ENCODE measurements around the gene MMEL1. TPM values are rescaled to one million over a fixed set of nuclear protein-coding genes. Genes with fewer than 3 reads are reported as not detected.
"Not testable (repeated sequence)": the region's sequence is repeated elsewhere in the genome, so short reads cannot be mapped to it uniquely, and the experiment has no call there.

MMEL1 gene
- total and polyA plus RNA-seq, 2 experiments from 2014 or later, result not detected

DNA sequence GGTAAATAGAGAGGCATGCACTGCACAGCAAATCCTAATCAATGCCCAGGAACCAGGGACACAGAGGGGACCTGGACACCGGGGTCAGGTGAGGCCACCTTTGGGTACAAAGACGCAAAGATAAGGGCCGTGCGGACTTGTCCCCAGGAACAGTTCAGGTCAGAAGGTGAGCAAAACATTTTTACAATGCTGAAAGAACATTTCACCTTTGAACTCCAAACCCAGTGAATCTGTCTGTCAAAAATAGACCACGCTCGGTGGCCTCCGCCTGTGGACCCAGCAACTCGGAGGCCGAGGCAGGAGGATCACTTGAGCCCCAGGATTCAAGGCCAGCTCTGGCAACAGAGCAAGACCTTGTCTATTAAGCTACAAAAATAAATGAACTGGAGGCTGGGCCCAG, 61.5 kb downstream of the MMEL1 start:
- no peak overlapping the region for H3K27ac ChIP-seq
- H3K4me3 ChIP-seq, result no peak overlapping the region
- H3K27me3 ChIP-seq, result no peaks in the 10 kb centered on the region
- no peak for DNase-seq (ENCODE audit: low read depth in 1 of 2, low spot score in 1 of 2)
- no peaks in the 10 kb centered on the region for H3K4me1 ChIP-seq (ENCODE audit: low read depth)
- no peaks in the 10 kb centered on the region for H3K36me3 ChIP-seq
- no peak for TF ChIP-seq CTCF (IDR thresholded peaks at IDR 0.05; ENCODE audit: low read depth, low read length)
- H3K9me3 ChIP-seq (ENCODE audit: low read depth), result no peaks in the 10 kb centered on the region

DNA sequence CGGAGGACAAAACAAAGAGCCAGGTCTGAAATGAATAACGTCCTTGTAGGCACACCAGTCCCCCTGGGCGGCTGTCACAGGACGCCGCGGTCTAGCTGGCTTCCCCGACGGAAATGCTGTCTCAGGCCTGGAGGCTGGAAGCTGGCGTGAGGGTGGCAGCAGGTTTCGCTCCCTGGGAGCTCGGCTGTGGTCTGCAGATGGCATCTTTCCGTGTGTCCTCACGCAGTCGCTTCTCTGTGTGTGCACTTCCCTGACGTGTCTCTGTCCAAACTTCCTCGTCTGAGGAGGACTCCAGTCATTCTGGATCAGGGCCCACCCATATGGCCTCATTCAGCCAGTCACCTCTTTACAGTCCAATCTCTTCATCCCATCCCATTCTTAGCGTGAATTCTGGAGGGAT, 62.5 kb downstream of the MMEL1 start:
- no peaks in the 10 kb centered on the region for H3K27me3 ChIP-seq
- H3K4me3 ChIP-seq, result no peak overlapping the region
- H3K36me3 ChIP-seq, result no peaks in the 10 kb centered on the region
- TF ChIP-seq CTCF (IDR thresholded peaks at IDR 0.05; ENCODE audit: low read depth, low read length), result no peak
- H3K9me3 ChIP-seq (ENCODE audit: low read depth), result no peaks in the 10 kb centered on the region
- no peak overlapping the region for H3K27ac ChIP-seq
- no peak for DNase-seq (ENCODE audit: low read depth in 1 of 2, low spot score in 1 of 2)
- H3K4me1 ChIP-seq (ENCODE audit: low read depth), result no peaks in the 10 kb centered on the region

- DNase-seq (ENCODE audit: low read depth in 1 of 2, low spot score in 1 of 2); H3K27ac ChIP-seq; H3K4me3 ChIP-seq; H3K36me3 ChIP-seq; H3K4me1 ChIP-seq (ENCODE audit: low read depth); H3K27me3 ChIP-seq; H3K9me3 ChIP-seq (ENCODE audit: low read depth): not testable (repeated sequence)
These were observed 63.1 kb downstream of the MMEL1 start for GRCh38 chr1:2569703-2570102.

GRCh38 chr1:2569060-2569459, 63.8 kb downstream of the MMEL1 start:
- H3K4me3 ChIP-seq, result no peak overlapping the region
- no peaks in the 10 kb centered on the region for H3K27me3 ChIP-seq
- no peaks in the 10 kb centered on the region for H3K36me3 ChIP-seq
- no peaks in the 10 kb centered on the region for H3K9me3 ChIP-seq (ENCODE audit: low read depth)
- H3K4me1 ChIP-seq (ENCODE audit: low read depth), result no peaks in the 10 kb centered on the region
- no peak overlapping the region for H3K27ac ChIP-seq
- DNase-seq (ENCODE audit: low read depth in 1 of 2, low spot score in 1 of 2), result no peak
- no peak for TF ChIP-seq CTCF (IDR thresholded peaks at IDR 0.05; ENCODE audit: low read depth, low read length)

- not testable (repeated sequence) for H3K36me3 ChIP-seq; H3K27me3 ChIP-seq; DNase-seq (ENCODE audit: low read depth in 1 of 2, low spot score in 1 of 2); H3K27ac ChIP-seq; H3K4me3 ChIP-seq; H3K9me3 ChIP-seq (ENCODE audit: low read depth); H3K4me1 ChIP-seq (ENCODE audit: low read depth)
These were observed 64.5 kb downstream of the MMEL1 start for GRCh38 chr1:2568187-2568816.

DNA sequence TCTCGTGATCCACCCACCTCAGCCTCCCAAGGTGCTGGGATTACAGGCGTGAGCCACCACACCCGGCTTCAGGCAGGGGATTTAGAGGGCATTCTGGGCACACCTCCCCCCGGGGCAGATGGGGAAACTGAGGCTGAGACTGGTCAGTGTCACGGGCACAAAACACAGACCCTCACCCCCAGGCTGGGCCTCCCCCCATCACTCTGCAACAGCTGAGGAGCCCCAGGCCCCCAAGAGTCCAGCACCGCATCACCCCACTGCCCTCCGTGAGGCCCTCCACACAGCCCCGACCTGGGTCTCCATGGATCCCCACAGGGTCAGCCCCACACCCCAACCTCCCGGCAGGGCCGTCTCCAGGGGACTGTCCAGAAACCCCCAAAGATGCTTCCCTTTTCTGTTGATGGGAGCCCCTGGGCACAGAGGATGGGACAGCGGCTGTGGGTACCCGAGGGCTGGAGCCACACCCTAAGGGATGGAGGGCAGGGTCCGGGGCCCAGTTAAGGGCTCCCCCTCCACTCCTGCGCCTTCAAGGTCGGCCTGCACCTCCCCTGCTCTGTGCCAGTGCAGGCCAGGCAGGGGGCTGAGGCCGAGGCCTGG, 65.6 kb downstream of the MMEL1 start:
- Histone ChIP-seq H3K9me3 (ENCODE audit: low read depth) (no peaks in the 10 kb centered on the region), H3K4me3 (no peak overlapping the region), H3K27ac (no peak overlapping the region), H3K4me1 (ENCODE audit: low read depth) (no peaks in the 10 kb centered on the region), H3K36me3 (no peaks in the 10 kb centered on the region), H3K27me3 (no peaks in the 10 kb centered on the region)
- TF ChIP-seq CTCF (IDR thresholded peaks at IDR 0.05; ENCODE audit: low read depth, low read length), result no peak
- DNase-seq (ENCODE audit: low read depth in 1 of 2, low spot score in 1 of 2), result no peak

All from cardiac muscle cell (in vitro differentiated cells and primary cell).